HG02623 (cell line): ENCODE data around the gene RHOXF2B.
"Not testable (repeated sequence)": the region's sequence is repeated elsewhere in the genome, so short reads cannot be mapped to it uniquely, and the experiment has no call there.

Experiments
- ATAC-seq: cut with Tn5 transposase; IDR thresholded peaks from one replicate; pipeline ENCODE4 v1.9.1; 2021; ENCODE audit warnings: moderate library complexity; ENCODE audit not compliant: unreplicated experiment

The RHOXF2B gene

GRCh38 chrX:120077590-120077989 lies at the start of gene RHOXF2B:
Gene RHOXF2B (minus strand): TSS chrX:120077690. CDS start chrX:120077552, 138 bp downstream.
- ATAC-seq: not testable (repeated sequence)

- no peak for ATAC-seq
Observed at GRCh38 chrX:120125444-120125843, 48.0 kb upstream of the RHOXF2B start.

GRCh38 chrX:120120223-120120622 lies 42.7 kb upstream of the RHOXF2B start:
- no peak for ATAC-seq

GRCh38 chrX:120115438-120115963 lies 38.0 kb upstream of the RHOXF2B start, which contains the start of gene RHOXF1:
Gene RHOXF1 (minus strand): TSS chrX:120115913. CDS start chrX:120115862, 51 bp downstream.
- no peak for ATAC-seq

GRCh38 chrX:120111611-120112010 lies 34.1 kb upstream of the RHOXF2B start:
- no peak for ATAC-seq

- ATAC-seq: no peak
Observed at GRCh38 chrX:120109378-120109777, 31.9 kb upstream of the RHOXF2B start.

- not testable (repeated sequence) for ATAC-seq
Observed at GRCh38 chrX:120104707-120105106, 27.2 kb upstream of the RHOXF2B start.

GRCh38 chrX:120101057-120101456 lies 23.6 kb upstream of the RHOXF2B start:
- ATAC-seq: not testable (repeated sequence)

- no peak for ATAC-seq
Observed at GRCh38 chrX:120090208-120090607, 12.7 kb upstream of the RHOXF2B start.

GRCh38 chrX:120087289-120088017 lies 10.0 kb upstream of the RHOXF2B start:
- no peak for ATAC-seq

- ATAC-seq: not testable (repeated sequence)
Observed at GRCh38 chrX:120085553-120086185, 8.2 kb upstream of the RHOXF2B start.

- not testable (repeated sequence) for ATAC-seq
Observed at GRCh38 chrX:120066169-120066568, 11.3 kb downstream of the RHOXF2B start.

- not testable (repeated sequence) for ATAC-seq
Observed at GRCh38 chrX:120042712-120043111, 34.8 kb downstream of the RHOXF2B start.

- ATAC-seq: peak; percentile 75
Observed at GRCh38 chrX:120042247-120042646, 35.2 kb downstream of the RHOXF2B start.

- not testable (repeated sequence) for ATAC-seq
Observed at GRCh38 chrX:120040176-120040575, 37.3 kb downstream of the RHOXF2B start.

GRCh38 chrX:120039087-120039733 lies 38.3 kb downstream of the RHOXF2B start:
- ATAC-seq: not testable (repeated sequence)

- ATAC-seq: no peak
Observed at GRCh38 chrX:120036704-120037103, 40.8 kb downstream of the RHOXF2B start.

- ATAC-seq: not testable (repeated sequence)
Observed at GRCh38 chrX:120035522-120036309, 41.8 kb downstream of the RHOXF2B start.

- no peak for ATAC-seq
Observed at GRCh38 chrX:120029354-120029753, 48.1 kb downstream of the RHOXF2B start.

- no peak for ATAC-seq
Observed at GRCh38 chrX:120023259-120023658, 54.2 kb downstream of the RHOXF2B start.

- ATAC-seq: no peak
Observed at GRCh38 chrX:120022763-120023162, 54.7 kb downstream of the RHOXF2B start.
